AG04450 (cell line): ENCODE measurements around the gene MAMSTR. TPM values are rescaled to one million over a fixed set of nuclear protein-coding genes. Genes with fewer than 3 reads are reported as not detected.
A peak's percentile ranks its signal among the peaks of the same experiment; 100 is the strongest.
"Not testable (repeated sequence)": the region's sequence is repeated elsewhere in the genome, so short reads cannot be mapped to it uniquely, and the experiment has no call there.

Experiments used
- CTCF ChIA-PET: fragments of 300-600, 350-600 bp; formaldehyde crosslinking; extraction: SDS; loops from one replicate; lab custom pipeline; 2022; ENCODE audit warnings: antibody characterized with exemption, inconsistent platforms; lab: Charles Lee
- POLR2A ChIA-PET: fragments of 350-600 bp; formaldehyde crosslinking; extraction: SDS; loops from one replicate; lab custom pipeline; 2021; ENCODE audit warnings: antibody characterized with exemption, inconsistent platforms; lab: Yijun Ruan, JAX
- DNase-seq: peaks from one replicate; pipeline ENCODE4 v3.0.0-alpha.2; 2011; ENCODE audit warnings: low read depth, low spot score
- H3K27ac ChIP-seq: one replicate; pipeline ENCODE4 v1.5.1; 2012; ENCODE audit warnings: low read depth, low read length, control low read depth
- H3K27me3 ChIP-seq: one replicate; pipeline ENCODE4 v1.6.0; 2012; ENCODE audit warnings: low read length; ENCODE audit not compliant: control insufficient read depth, insufficient read depth
- H3K4me3 ChIP-seq: 2 replicates; pipeline ENCODE4 v1.5.1; 2011; ENCODE audit warnings: mild to moderate bottlenecking, low read depth, low read length, control low read depth
- H3K9me3 ChIP-seq: 2 replicates; pipeline ENCODE4 v1.5.1; 2012; ENCODE audit warnings: low read length; ENCODE audit not compliant: control insufficient read depth, insufficient read depth
- polyA minus RNA-seq: library from RNA; depleted of rRNA, polyadenylated mRNA; stranded (reverse); fragments of >200 nt; gene quantifications from 2 replicates; pipeline ENCODE4 v1.2.3, GENCODE V29; 2011; rRNA and poly(A)+ RNA removed
- polyA plus RNA-seq: library from polyadenylated mRNA; depleted of rRNA; stranded (reverse); fragments of >200 nt; gene quantifications from 2 replicates; pipeline ENCODE4 v1.2.3, GENCODE V29; 2011; rRNA removed
- TF ChIP-seq, protein P1 (sequence below): IDR thresholded peaks from 2 replicates; pipeline ENCODE4 v1.5.1; 2011; ENCODE audit warnings: low read depth, low read length, control low read depth, inconsistent platforms

Gene MAMSTR, protein sequence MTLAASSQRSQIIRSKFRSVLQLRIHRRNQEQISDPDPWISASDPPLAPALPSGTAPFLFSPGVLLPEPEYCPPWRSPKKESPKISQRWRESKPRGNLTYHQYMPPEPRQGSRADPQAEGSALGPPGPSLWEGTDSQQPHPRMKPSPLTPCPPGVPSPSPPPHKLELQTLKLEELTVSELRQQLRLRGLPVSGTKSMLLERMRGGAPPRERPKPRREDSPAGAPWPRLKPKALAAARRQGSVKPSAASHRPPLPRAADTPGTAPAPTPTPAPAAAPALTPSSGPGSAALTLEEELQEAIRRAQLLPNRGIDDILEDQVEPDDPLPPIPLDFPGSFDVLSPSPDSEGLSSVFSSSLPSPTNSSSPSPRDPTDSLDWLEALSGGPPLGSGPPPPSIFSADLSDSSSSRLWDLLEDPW
- polyA plus RNA-seq (0.58 and 0.68 TPM in 2 replicates), polyA minus RNA-seq (1.1 TPM in 2 replicates)

- Histone ChIP-seq H3K9me3 (peaks cover under 1% of the 10 kb centered on the region; the same call in 1 of the 2 replicates), H3K4me3 (peak within 1 kb of the TSS; percentile 44), H3K27ac (no peak within 1 kb of the TSS), H3K27me3 (no peaks in the 10 kb centered on the region)
- CTCF ChIA-PET: no interaction called here
- POLR2A ChIA-PET: no interaction called here
- no peak for DNase-seq
- TF ChIP-seq, protein P1, sequence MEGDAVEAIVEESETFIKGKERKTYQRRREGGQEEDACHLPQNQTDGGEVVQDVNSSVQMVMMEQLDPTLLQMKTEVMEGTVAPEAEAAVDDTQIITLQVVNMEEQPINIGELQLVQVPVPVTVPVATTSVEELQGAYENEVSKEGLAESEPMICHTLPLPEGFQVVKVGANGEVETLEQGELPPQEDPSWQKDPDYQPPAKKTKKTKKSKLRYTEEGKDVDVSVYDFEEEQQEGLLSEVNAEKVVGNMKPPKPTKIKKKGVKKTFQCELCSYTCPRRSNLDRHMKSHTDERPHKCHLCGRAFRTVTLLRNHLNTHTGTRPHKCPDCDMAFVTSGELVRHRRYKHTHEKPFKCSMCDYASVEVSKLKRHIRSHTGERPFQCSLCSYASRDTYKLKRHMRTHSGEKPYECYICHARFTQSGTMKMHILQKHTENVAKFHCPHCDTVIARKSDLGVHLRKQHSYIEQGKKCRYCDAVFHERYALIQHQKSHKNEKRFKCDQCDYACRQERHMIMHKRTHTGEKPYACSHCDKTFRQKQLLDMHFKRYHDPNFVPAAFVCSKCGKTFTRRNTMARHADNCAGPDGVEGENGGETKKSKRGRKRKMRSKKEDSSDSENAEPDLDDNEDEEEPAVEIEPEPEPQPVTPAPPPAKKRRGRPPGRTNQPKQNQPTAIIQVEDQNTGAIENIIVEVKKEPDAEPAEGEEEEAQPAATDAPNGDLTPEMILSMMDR: no peak
These were observed at the start of gene MAMSTR for GRCh38 chr19:48719263-48720171. Gene MAMSTR (minus strand): TSS chr19:48719725. CDS start chr19:48719031, 694 bp downstream.

DNA sequence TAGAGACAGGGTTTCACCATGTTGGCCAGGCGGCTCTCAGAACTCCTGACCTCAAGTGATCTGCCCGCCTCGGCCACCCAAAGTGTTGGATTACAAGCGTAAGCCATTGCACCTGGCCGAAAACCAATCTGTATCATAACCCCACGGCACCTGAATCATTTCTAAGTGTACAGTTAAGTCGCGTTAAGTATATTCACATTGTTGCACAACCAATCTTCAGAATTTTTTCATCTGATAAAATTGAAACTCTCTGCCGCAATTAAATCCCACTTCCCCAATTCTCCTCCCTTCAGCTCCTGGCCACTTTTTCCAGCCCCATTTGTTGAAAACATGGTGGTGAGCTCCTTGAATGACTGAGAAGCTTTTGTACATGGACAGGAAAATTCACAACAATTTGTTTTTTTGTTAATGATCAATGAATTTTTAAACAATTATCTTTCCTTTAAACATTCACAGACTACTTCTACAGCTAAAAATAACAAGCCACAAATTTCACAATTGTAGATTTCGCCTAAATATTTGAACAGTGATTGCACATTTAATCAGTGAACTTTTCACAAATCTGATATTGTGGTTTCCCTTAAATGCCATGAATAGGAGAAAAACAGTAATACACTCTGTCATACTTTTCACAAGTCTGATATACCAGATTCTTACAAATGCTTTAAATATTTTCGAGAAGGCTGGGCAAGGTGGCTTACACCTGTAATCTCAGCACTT, 49.6 kb upstream of the MAMSTR start:
- Histone ChIP-seq H3K27ac (no peak overlapping the region), H3K27me3 (peaks cover 7% of the 10 kb centered on the region), H3K4me3 (no peak overlapping the region), H3K9me3 (no peaks in the 10 kb centered on the region)
- CTCF ChIA-PET: no interaction called here
- TF ChIP-seq, protein P1: no peak
- POLR2A ChIA-PET: interaction anchor here (0.7 kb wide), 1 partner anchor 17 kb away, joined by 4 read pairs; no protein-coding TSS in a partner anchor
- no peak for DNase-seq

DNA sequence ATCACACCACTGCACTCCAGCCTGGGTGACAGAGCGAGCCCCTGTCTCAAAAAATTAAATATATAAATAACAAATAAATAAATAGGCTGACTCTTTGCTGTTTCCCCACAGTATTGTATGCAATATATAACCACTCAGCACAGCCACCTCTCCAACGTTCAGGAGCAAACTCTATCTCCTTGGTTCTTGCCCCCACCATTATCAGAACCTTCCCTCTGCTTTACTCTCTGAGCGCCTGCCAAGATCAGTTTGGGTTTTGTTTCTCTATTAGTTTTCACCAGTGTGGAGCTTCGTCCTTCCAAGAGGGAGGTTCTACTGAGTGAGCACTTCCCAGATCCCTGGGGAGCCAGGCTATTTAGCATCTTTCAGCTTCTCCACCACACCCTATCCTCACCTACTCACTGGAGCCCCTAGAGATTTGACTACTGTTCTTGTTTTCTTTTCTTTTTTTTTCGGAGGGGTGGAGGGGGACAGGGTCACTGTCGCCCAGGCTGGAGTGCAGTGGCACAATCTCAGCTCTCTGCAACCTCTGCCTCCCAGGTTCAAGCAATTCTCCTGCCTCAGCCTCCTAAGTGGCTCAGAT, 48.7 kb upstream of the MAMSTR start:
- H3K27ac ChIP-seq, CTCF ChIA-PET, H3K4me3 ChIP-seq, POLR2A ChIA-PET, H3K9me3 ChIP-seq, DNase-seq, H3K27me3 ChIP-seq: not testable (repeated sequence)

DNA sequence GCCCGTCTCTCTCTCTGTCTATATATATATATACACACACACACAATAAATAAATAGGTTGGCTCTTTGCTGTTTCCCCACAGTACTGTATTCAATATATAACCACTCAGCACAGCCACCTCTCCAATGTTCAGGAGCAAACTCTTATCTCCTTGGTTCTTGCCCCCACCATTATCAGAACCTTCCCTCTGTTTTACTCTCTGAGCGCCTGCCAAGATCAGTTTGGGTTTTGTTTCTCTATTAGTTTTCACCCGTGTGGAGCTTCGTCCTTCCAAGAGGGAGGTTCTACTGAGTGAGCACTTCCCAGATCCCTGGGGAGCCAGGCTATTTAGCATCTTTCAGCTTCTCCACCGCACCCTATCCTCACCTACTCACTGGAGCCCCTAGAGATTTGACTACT, 46.3 kb upstream of the MAMSTR start:
- DNase-seq, H3K9me3 ChIP-seq, H3K4me3 ChIP-seq, POLR2A ChIA-PET, CTCF ChIA-PET, H3K27ac ChIP-seq: not testable (repeated sequence)
- peaks cover 23% of the 10 kb centered on the region for H3K27me3 ChIP-seq

DNA sequence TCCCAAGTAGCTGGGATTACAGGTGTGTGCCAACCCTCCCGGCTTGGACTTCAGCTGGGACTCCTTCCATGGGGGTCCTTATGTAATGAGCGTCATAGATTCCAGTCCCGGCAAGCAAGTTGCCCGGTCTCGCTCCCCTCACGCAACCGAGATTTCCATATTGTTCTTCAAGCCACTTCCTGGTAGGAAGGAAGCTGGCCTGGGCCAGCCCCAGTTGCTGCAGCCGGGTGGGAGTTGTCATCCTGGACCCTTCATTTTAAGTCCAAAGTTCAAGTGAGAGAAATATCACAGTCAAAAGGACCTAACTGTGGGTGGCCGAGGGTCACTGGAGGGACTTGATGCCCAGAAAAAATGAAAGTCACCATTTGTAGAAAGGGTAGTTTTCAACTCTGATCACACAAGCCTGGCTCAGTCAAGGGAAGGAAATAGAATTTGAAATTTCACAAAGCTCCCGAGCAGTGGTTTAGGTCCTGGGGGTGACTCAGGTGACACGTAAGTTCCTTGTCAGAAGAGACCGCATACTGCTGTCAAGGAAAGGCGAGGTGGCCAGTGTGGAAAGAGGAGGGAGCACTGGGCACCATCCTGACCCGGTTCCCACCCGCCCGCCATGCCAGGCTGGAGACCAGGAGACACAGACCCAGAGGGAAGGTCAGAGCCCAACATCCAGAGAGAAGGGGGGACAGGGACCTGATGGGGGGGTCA, 41.1 kb upstream of the MAMSTR start:
- no peaks in the 10 kb centered on the region for H3K9me3 ChIP-seq
- no peak overlapping the region for H3K4me3 ChIP-seq
- H3K27me3 ChIP-seq: peaks cover 26% of the 10 kb centered on the region
- TF ChIP-seq, protein P1: no peak
- ChIA-PET CTCF (no interaction called here), POLR2A (interaction anchor here (0.6 kb wide), 1 partner anchor 103 kb away, joined by 12 read pairs; no protein-coding TSS in a partner anchor)
- H3K27ac ChIP-seq: no peak overlapping the region
- no peak for DNase-seq
